Measurements from ENCODE around the gene SLC4A2.
A peak's percentile ranks its signal among the peaks of the same experiment; 100 is the strongest.

Gene SLC4A2

DNA sequence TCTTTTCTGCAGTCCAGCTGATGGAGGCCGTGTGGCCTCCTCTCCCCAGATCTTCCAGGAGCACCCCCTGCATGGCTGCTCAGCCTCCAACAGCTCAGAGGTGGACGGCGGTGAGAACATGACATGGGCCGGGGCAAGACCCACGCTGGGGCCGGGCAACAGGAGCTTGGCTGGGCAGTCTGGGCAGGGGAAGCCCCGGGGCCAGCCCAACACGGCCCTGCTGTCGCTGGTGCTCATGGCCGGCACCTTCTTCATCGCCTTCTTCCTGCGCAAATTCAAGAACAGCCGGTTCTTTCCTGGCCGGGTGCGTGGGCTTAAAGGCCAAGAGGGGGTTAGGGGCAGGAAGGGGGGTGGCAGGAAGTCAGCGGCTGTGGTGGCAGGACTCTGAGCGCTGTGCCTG is 14.6 kb downstream of the SLC4A2 start:
- TF ChIP-seq CTCF (IDR thresholded peaks at IDR 0.05; ENCODE audit: low read length, missing control alignments) = no peak
- no peak for DNase-seq (ENCODE audit: low read depth)
- no peak overlapping the region for H3K4me3 ChIP-seq (replicated peaks; ENCODE audit: low read depth, low read length)

GRCh38 chr7:151074817-151075661 is 15.7 kb downstream of the SLC4A2 start:
- no peak overlapping the region for H3K4me3 ChIP-seq (replicated peaks; ENCODE audit: low read depth, low read length)
- no peak for TF ChIP-seq CTCF (IDR thresholded peaks at IDR 0.05; ENCODE audit: low read length, missing control alignments)
- DNase-seq (ENCODE audit: low read depth) = no peak

DNA sequence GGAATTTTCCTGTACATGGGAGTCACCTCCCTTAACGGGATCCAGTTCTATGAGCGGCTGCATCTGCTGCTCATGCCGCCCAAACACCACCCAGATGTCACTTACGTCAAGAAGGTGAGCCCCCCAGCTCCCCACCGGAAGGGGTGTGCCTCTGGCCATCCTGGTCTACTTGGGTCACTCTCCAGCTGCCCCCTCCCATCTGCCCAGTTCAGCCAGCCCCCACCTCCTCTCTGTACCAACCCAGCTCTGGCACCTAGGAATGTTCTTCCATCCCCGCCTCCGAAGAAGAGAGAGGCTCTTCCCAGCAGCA is 16.2 kb downstream of the SLC4A2 start:
- H3K4me3 ChIP-seq (replicated peaks; ENCODE audit: low read depth, low read length) = no peak overlapping the region

DNA sequence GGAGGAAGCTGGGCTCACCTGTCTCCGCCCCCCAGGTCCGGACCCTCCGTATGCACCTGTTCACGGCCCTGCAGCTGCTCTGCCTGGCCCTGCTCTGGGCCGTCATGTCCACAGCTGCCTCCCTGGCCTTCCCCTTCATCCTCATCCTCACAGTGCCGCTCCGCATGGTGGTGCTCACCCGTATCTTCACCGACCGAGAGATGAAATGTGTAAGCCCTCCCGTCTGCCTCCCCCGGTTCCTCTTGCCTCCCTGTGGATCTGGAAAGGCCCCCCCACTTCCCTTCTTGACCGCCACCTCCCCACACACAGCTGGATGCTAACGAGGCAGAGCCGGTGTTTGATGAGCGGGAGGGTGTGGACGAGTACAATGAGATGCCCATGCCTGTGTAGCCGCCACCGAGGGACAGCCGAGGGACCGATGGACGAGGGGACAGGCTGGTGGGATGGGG is 16.6 kb downstream of the SLC4A2 start:
- no peak for TF ChIP-seq CTCF (IDR thresholded peaks at IDR 0.05; ENCODE audit: low read length, missing control alignments)
- DNase-seq (ENCODE audit: low read depth) = no peak
- H3K4me3 ChIP-seq (replicated peaks; ENCODE audit: low read depth, low read length) = no peak overlapping the region

More for the DNA sequence above, 16.2 kb downstream of the SLC4A2 start:
- DNase-seq (ENCODE audit: low read depth) = no peak
- no peak for TF ChIP-seq CTCF (IDR thresholded peaks at IDR 0.05; ENCODE audit: low read length, missing control alignments)

DNA sequence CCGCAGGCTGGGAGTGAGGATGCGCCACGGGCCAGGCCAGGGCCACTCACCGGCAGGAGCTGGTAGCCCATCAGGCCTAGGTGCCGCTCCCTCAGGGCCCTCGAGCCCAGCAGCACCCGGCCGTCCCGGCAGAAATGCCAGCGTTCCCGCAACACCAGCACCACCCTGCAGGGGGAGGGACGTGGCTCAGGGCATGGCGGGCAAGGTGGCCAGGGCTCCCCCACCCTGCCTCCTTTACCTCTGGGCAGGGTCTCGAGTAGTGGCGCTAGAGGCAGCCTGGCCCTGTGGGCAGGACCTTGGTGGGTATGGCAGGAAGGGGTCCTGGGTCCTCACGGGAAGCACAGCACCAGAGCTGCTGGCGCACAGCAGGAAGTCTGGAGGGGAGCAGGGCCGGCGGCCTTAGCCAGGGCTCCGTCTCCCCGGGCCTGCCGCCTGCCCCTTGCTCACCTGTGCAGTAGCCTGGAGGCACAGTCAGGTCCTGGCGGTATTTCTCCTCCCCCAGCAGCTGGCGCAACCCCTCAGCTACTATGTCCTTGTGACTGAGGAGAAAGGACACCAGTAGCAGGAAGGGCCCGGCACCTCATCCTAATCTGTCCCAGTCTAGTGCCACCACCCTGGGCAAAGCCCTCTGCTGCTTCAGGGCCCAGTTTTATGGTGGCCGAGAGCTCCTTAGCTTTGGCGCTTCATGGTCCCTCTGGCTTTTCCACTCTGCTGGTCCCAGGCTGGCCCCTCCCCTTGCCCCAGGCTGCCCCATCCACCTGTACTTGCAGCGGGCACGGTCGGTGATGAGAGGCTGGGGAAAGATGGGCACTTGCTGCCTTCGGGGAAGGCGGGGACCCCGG is 17.7 kb downstream of the SLC4A2 start:
- DNase-seq (ENCODE audit: low read depth) = no peak
- H3K4me3 ChIP-seq (replicated peaks; ENCODE audit: low read depth, low read length) = no peak overlapping the region
- peak; percentile 33 for TF ChIP-seq CTCF (IDR thresholded peaks at IDR 0.05; ENCODE audit: low read length, missing control alignments)

GRCh38 chr7:151077705-151078232 is 18.4 kb downstream of the SLC4A2 start:
- no peak overlapping the region for H3K4me3 ChIP-seq (replicated peaks; ENCODE audit: low read depth, low read length)
- DNase-seq (ENCODE audit: low read depth) = no peak
- TF ChIP-seq CTCF (IDR thresholded peaks at IDR 0.05; ENCODE audit: low read length, missing control alignments) = no peak
